Spleen (tissue), 11 donors: ENCODE data around the gene GRAMD1C. TPM values are rescaled to one million over a fixed set of nuclear protein-coding genes. Genes with fewer than 3 reads are reported as not detected.
"Not testable (repeated sequence)": the region's sequence is repeated elsewhere in the genome, so short reads cannot be mapped to it uniquely, and the experiment has no call there.

Experiments
- DNase-seq: peaks from one replicate; pipeline ENCODE4 v3.0.0-alpha.2; 2020
- H3K27ac ChIP-seq, 8 donors: fragments of 200-600 bp; sonication (generic) in 7 of 8; 1 replicate in 4 of 8; 2 replicates in 4 of 8; pipeline versions ENCODE4 v1.5.0 to v1.8.0; 2016 to 2021; ENCODE audit warnings: inconsistent platforms in 4 of 8, mild to moderate bottlenecking in 4 of 8, moderate library complexity in 1 of 8
- H3K27me3 ChIP-seq, 7 donors: fragments of 200-600 bp; sonication (generic) in 6 of 7; replicated peaks in 1 of 7; 1 replicate in 4 of 7; 2 replicates in 3 of 7; pipeline versions ENCODE4 v1.5.0 to v1.8.0; 2016 to 2021; ENCODE audit warnings: inconsistent platforms in 3 of 7, mild to moderate bottlenecking in 1 of 7
- H3K36me3 ChIP-seq, 6 donors: fragments of 200-600 bp; sonication (generic) in 5 of 6; 1 replicate in 4 of 6; 2 replicates in 2 of 6; pipeline versions ENCODE4 v1.5.0 to v1.8.0; 2016 to 2021; ENCODE audit warnings: inconsistent platforms in 2 of 6
- H3K4me1 ChIP-seq, 6 donors: fragments of 200-600 bp; sonication (generic) in 5 of 6; 1 replicate in 3 of 6; 2 replicates in 3 of 6; pipeline versions ENCODE4 v1.5.0 to v1.8.0; 2016 to 2021; ENCODE audit warnings: inconsistent platforms in 3 of 6
- H3K4me3 ChIP-seq, 8 donors: fragments of 200-600 bp; sonication (generic) in 7 of 8; 1 replicate in 4 of 8; 2 replicates in 4 of 8; pipeline versions ENCODE4 v1.5.0 to v1.8.0; 2016 to 2021; ENCODE audit warnings: inconsistent platforms in 4 of 8, mild to moderate bottlenecking in 4 of 8, moderate library complexity in 2 of 8
- H3K9me3 ChIP-seq, 8 donors: fragments of 200-600 bp; sonication (generic) in 7 of 8; 1 replicate in 4 of 8; 2 replicates in 4 of 8; pipeline versions ENCODE4 v1.5.0 to v1.8.0; 2016 to 2021; ENCODE audit warnings: inconsistent platforms in 4 of 8
- CTCF ChIP-seq, 11 experiments: fragments of 200-600 bp in 7 of 11; fragments of 450-650 bp in 4 of 11; sonication (generic) in 4 of 11; IDR thresholded peaks in 8 of 11; conservative IDR thresholded peaks in 3 of 11; 1 replicate in 7 of 11; 2 replicates in 4 of 11; pipeline versions ENCODE4 v1.4.0 to v1.8.0; 2016 to 2021; ENCODE audit warnings: antibody characterized with exemption in 11 of 11, inconsistent platforms in 4 of 11, mild to moderate bottlenecking in 1 of 11
- POLR2A ChIP-seq, 3 donors: fragments of 450-650 bp; IDR thresholded peaks; one replicate each; pipeline ENCODE4 v1.5.1; 2017; ENCODE audit warnings: antibody characterized with exemption in 3 of 3, mild to moderate bottlenecking in 1 of 3
- POLR2AphosphoS5 ChIP-seq, 3 donors: sonication (generic); formaldehyde crosslinking; IDR thresholded peaks; one replicate each; pipeline ENCODE4 v1.5.1; 2017; ENCODE audit warnings: antibody characterized with exemption in 3 of 3
- WGBS, 5 donors: extraction: QIAGEN DNeasy Blood & Tissue Kit in 3 of 5; methylation state at CpG; one replicate each; pipeline versions ENCODE4 v1.1.5 to v1.1.7; 2013 to 2018; 5-methylcytosine and 5-hydroxymethylcytosine counted together
- intact Hi-C: fragments of 100-400 bp; cut with DNase I; formaldehyde crosslinking; loops from one replicate; pipeline ENCODE4 v1.15.0; 2023; ENCODE audit warnings: low total_unique reads
- polyA plus RNA-seq, 3 donors: library from polyadenylated mRNA; stranded (reverse); fragments of 200-250 nt; gene quantifications; one replicate each; pipeline ENCODE4 v1.2.1, GENCODE V29; 2013
- total RNA-seq, 7 donors: library from RNA; depleted of rRNA in 3 of 7; stranded (reverse); fragments of >200 nt in 3 of 7; fragmentation: NEBNext Ultra II Directional in 4 of 7; extraction: Animal tissue kit (Norgen Biotek cat#: 25700) in 4 of 7; gene quantifications; one replicate each; pipeline versions ENCODE4 v1.1.0 to v1.2.1, GENCODE V29; 2016 to 2021
- donor health status: healthy with polysubstance abuse.
- donor health status: DM: no; HTN: no; CAD: no; lungs with moderate emphysema.
- donor health status: DM: no; HTN: no; CAD: no.
- donor health status: Bipolar disorder and iron deficiency.
- donor health status: healthy.
- donor health status: DM: no; HTN: no; CAD: no.
- donor health status: DM: yes; HTN: yes; CAD: no.

GRAMD1C gene
- total and polyA plus RNA-seq, 10 donors = 2.6 to 14.2 (median 4.4) TPM

- Histone ChIP-seq H3K9me3 (no peaks in the 10 kb centered on the region), H3K27ac (no peak overlapping the region), H3K27me3 (no peaks in the 10 kb centered on the region), H3K36me3 (no peaks in the 10 kb centered on the region), H3K4me1 (peaks cover 0 to 2% (median 0%) of the 10 kb centered on the region in 6 donors), H3K4me3 (no peak overlapping the region)
- no peak for DNase-seq
- TF ChIP-seq CTCF (IDR thresholded peaks at IDR 0.05 in 8 of 11, conservative IDR thresholded peaks at IDR 0.05 in 3 of 11) (peak in 10 of 11 experiments; percentile 15 to 63 (median 43)), POLR2AphosphoS5 (IDR thresholded peaks at IDR 0.05) (no peak)
- intact Hi-C loops = loop anchor here (10.0 kb wide), 1 partner anchor 70 kb away; no protein-coding TSS in a partner anchor
- WGBS, 5 donors = 57 to 65% (median 58%) methylated on average over 4 of the region's 4 CpGs
Measured at GRCh38 chr3:113844622-113845222, 6.1 kb downstream of the GRAMD1C start.

GRCh38 chr3:113847247-113847646, 8.7 kb downstream of the GRAMD1C start:
- TF ChIP-seq CTCF (IDR thresholded peaks at IDR 0.05 in 8 of 11, conservative IDR thresholded peaks at IDR 0.05 in 3 of 11) (no peak), POLR2AphosphoS5 (IDR thresholded peaks at IDR 0.05) (no peak)
- Histone ChIP-seq H3K4me1 (no peaks in the 10 kb centered on the region), H3K36me3 (no peaks in the 10 kb centered on the region), H3K4me3 (no peak overlapping the region), H3K9me3 (no peaks in the 10 kb centered on the region), H3K27me3 (no peaks in the 10 kb centered on the region), H3K27ac (no peak overlapping the region)
- intact Hi-C loops = loop anchor here (10.0 kb wide), 1 partner anchor 68 kb away; no protein-coding TSS in a partner anchor
- DNase-seq = no peak

- intact Hi-C loops = loop anchor here (10.0 kb wide), 1 partner anchor 67 kb away; no protein-coding TSS in a partner anchor
- no peaks in the 10 kb centered on the region for H3K36me3 ChIP-seq
- H3K4me3 ChIP-seq = no peak overlapping the region
- no peak for DNase-seq
- no peaks in the 10 kb centered on the region for H3K9me3 ChIP-seq
- no peaks in the 10 kb centered on the region for H3K27me3 ChIP-seq
- H3K4me1 ChIP-seq = no peaks in the 10 kb centered on the region
- 90 to 98% (median 94%) methylated on average over 2 of the region's 2 CpGs for WGBS, 5 donors
- TF ChIP-seq POLR2AphosphoS5 (IDR thresholded peaks at IDR 0.05) (no peak), POLR2A (IDR thresholded peaks at IDR 0.05) (no peak), CTCF (IDR thresholded peaks at IDR 0.05 in 8 of 11, conservative IDR thresholded peaks at IDR 0.05 in 3 of 11) (no peak)
- H3K27ac ChIP-seq = no peak overlapping the region
Measured at GRCh38 chr3:113847664-113848461, 9.3 kb downstream of the GRAMD1C start.

- not testable (repeated sequence) for H3K9me3 ChIP-seq, DNase-seq, H3K36me3 ChIP-seq, H3K4me3 ChIP-seq, H3K4me1 ChIP-seq, H3K27me3 ChIP-seq, H3K27ac ChIP-seq
- intact Hi-C loops = loop anchor here (10.0 kb wide), 1 partner anchor 66 kb away; no protein-coding TSS in a partner anchor
- WGBS, 5 donors = 90 to 98% (median 97%) methylated on average over 2 to 3 of the region's 3 CpGs
Measured at GRCh38 chr3:113849071-113849470, 10.5 kb downstream of the GRAMD1C start.

DNA sequence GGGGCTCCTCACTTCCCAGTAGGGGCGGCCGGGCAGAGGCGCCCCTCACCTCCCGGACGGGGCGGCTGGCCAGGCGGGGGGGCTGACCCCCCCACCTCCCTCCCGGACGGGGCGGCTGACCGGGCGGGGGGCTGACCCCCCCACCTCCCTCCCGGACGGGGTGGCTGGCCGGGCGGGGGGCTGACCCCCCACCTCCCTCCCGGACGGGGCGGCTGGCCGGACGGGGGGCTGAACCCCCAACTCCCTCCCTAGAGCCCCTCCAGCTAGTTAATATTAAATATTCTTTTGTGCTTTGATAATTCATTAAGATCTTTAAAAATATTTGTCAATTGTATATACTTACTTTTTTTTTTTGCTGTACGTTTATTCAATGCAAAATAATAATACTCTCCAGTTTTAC, 11.3 kb downstream of the GRAMD1C start:
- intact Hi-C loops = loop anchor here (10.0 kb wide), 1 partner anchor 65 kb away; no protein-coding TSS in a partner anchor
- H3K36me3 ChIP-seq, H3K4me1 ChIP-seq, H3K27ac ChIP-seq, DNase-seq, H3K4me3 ChIP-seq, H3K27me3 ChIP-seq, H3K9me3 ChIP-seq: not testable (repeated sequence)
- WGBS, 5 donors = 83 to 93% (median 90%) methylated on average over 8 to 18 of the region's 22 CpGs

- intact Hi-C loops, H3K9me3 ChIP-seq, H3K4me1 ChIP-seq, DNase-seq, H3K27ac ChIP-seq, H3K4me3 ChIP-seq, H3K36me3 ChIP-seq, H3K27me3 ChIP-seq: not testable (repeated sequence)
- WGBS, 5 donors = 84 to 96% (median 91%) methylated on average over 9 of the region's 9 CpGs
Measured at GRCh38 chr3:113850391-113850790, 11.8 kb downstream of the GRAMD1C start.
